Measurements from ENCODE around the gene AHSA1. TPM values are rescaled to one million over a fixed set of nuclear protein-coding genes. Genes with fewer than 3 reads are reported as not detected.

AHSA1 gene
- total and polyA plus RNA-seq, 2 experiments from 2014 or later, result 177 to 213 TPM

- no peak for TF ChIP-seq ZNF462 (CRISPR knock-in tag; IDR thresholded peaks at IDR 0.05)
These were observed 33.2 kb downstream of the AHSA1 start (continued) for GRCh38 chr14:77491056-77491455.

GRCh38 chr14:77495334-77495733, 37.4 kb downstream of the AHSA1 start:
- no peak overlapping the region for H3K4me3 Mint-ChIP-seq
- Histone ChIP-seq H3K27me3 (ENCODE audit: insufficient read depth) (peaks cover 43% of the 10 kb centered on the region), H3K79me2 (replicated peaks; ENCODE audit: insufficient read depth) (no peaks in the 10 kb centered on the region), H3K9me2 (ENCODE audit: insufficient read depth) (no peaks in the 10 kb centered on the region), H2AFZ (no peak overlapping the region), H3F3A (replicated peaks; ENCODE audit: low read depth) (no peaks in the 10 kb centered on the region), H4K20me1 (replicated peaks; ENCODE audit: insufficient read depth) (no peaks in the 10 kb centered on the region), H3K27ac (ENCODE audit: low read depth) (no peak overlapping the region), H3K4me3 (no peak overlapping the region), H3K4me1 (ENCODE audit: insufficient read depth) (0 out of 2 replicates have a peak, but pooled peaks cover 5% of the 10 kb centered on the region), H3K4me2 (no peak overlapping the region), H3K36me3 (ENCODE audit: insufficient read depth) (no peaks in the 10 kb centered on the region; the same call in 1 of the 2 replicates)
- DNase-seq (ENCODE audit: low spot score) (no peak), ATAC-seq (no peak)
- H3K9me3 Mint-ChIP-seq, result no peaks in the 10 kb centered on the region; the same call in 2 of the 3 replicates
- peaks cover 39% of the 10 kb centered on the region for H3K27me3 Mint-ChIP-seq (ENCODE audit: insufficient read depth, low read depth, poor library complexity)
- no peaks in the 10 kb centered on the region for H3K36me3 Mint-ChIP-seq (ENCODE audit: low read depth)
- peaks cover 5% of the 10 kb centered on the region; the same call in 2 of the 3 replicates for H3K4me1 Mint-ChIP-seq
- no peak for TF ChIP-seq POLR2AphosphoS5 (IDR thresholded peaks at IDR 0.05; ENCODE audit: low read depth)
- no peak overlapping the region for H3K27ac Mint-ChIP-seq
